ENCODE data around the gene ALOX12B. TPM values are rescaled to one million over a fixed set of nuclear protein-coding genes. Genes with fewer than 3 reads are reported as not detected.
"Not testable (repeated sequence)": the region's sequence is repeated elsewhere in the genome, so short reads cannot be mapped to it uniquely, and the experiment has no call there.

Gene ALOX12B
- total and polyA plus RNA-seq, 3 experiments from 2014 or later: 1.3 to 1.9 TPM; not detected in 1

DNA sequence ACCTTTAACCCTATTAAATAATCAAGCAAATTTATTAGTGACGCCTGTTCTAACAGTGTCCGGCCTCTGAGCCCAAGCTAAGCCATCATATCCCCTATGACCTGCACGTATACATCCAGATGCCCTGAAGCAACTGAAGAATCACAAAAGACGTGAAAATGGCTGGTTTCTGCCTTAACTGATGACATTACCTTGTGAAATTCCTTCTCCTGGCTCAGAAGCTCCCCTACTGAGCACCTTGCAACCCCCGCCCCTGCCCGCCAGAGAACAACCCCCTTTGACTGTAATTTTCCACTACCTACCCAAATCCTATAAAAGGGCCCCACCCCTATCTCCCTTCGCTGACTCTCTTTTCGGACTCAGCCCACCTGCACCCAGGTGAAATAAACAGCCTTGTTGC lies 25.7 kb downstream of the ALOX12B start:
- Mint-ChIP-seq H3K27me3 (peaks cover 37 to 60% of the 10 kb centered on the region in 2 donors), H3K4me1 (peaks cover 5 to 10% (median 7%) of the 10 kb centered on the region in 3 donors), H3K27ac (peak overlapping the region in 1 of 8 donors; percentile 48)
- H3K9me3 ChIP-seq (ENCODE audit: low read length); H3K36me3 ChIP-seq (ENCODE audit: insufficient read depth, low read length); H3K4me1 ChIP-seq (ENCODE audit: insufficient read depth, low read length); H3K4me3 ChIP-seq (ENCODE audit: low read length); H3K27ac ChIP-seq (ENCODE audit: low read depth, low read length); H3K36me3 Mint-ChIP-seq; H3K9me3 Mint-ChIP-seq; DNase-seq; H3K4me3 Mint-ChIP-seq; POLR2A ChIA-PET: not testable (repeated sequence)
- peaks cover 21% of the 10 kb centered on the region for H3K27me3 ChIP-seq (ENCODE audit: insufficient read depth, low read length, poor library complexity, severe bottlenecking)
- CTCF ChIA-PET: interaction anchor here (1.2 to 4.6 kb wide), 8 partner anchors 9 to 253 kb away, joined by 3 to 42 read pairs (median 19); no protein-coding TSS in a partner anchor

DNA sequence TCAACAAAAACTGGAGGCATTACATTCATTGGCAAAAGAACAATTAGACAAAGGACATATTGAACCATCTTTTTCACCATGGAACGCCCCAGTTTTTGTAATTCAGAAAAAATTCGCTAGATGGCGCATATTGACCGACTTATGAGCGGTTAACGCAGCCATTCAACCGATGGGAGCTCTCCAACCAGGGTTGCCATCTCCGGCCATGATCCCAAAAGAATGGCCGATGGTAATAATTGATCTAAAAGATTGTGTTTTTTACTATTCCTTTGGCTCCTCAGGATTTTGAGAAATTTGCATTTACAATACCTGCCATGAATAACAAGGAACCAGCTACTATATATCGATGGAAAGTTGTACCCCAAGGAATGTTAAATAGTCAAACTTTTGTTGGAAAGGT lies 27.2 kb downstream of the ALOX12B start:
- no peak overlapping the region for H3K4me3 ChIP-seq (ENCODE audit: low read length)
- ChIA-PET POLR2A (interaction anchor here (0.8 to 1.0 kb wide), 3 partner anchors 10 to 50 kb away, joined by 3 read pairs; no protein-coding TSS in a partner anchor), CTCF (interaction anchor here (0.6 to 4.6 kb wide), 17 partner anchors 10 to 938 kb away, joined by 3 to 42 read pairs (median 4); partner anchors contain the start of genes KRABD2, RANGRF and RNF227)
- Mint-ChIP-seq H3K9me3 (no peaks in the 10 kb centered on the region), H3K4me1 (peaks cover 12 to 24% (median 22%) of the 10 kb centered on the region in 3 donors), H3K27ac (peak overlapping the region in 1 of 8 donors; percentile 22), H3K36me3 (no peaks in the 10 kb centered on the region), H3K27me3 (peaks cover 36 to 60% of the 10 kb centered on the region in 2 donors), H3K4me3 (peak overlapping the region in 1 of 7 donors; percentile 41)
- H3K27me3 ChIP-seq (ENCODE audit: insufficient read depth, low read length, poor library complexity, severe bottlenecking): peaks cover 21% of the 10 kb centered on the region
- no peaks in the 10 kb centered on the region for H3K9me3 ChIP-seq (ENCODE audit: low read length)
- no peaks in the 10 kb centered on the region for H3K36me3 ChIP-seq (ENCODE audit: insufficient read depth, low read length)
- H3K27ac ChIP-seq (ENCODE audit: low read depth, low read length): no peak overlapping the region
- peak; percentile 24 to 69 (median 54) for DNase-seq
- peaks cover 9% of the 10 kb centered on the region for H3K4me1 ChIP-seq (ENCODE audit: insufficient read depth, low read length)

DNA sequence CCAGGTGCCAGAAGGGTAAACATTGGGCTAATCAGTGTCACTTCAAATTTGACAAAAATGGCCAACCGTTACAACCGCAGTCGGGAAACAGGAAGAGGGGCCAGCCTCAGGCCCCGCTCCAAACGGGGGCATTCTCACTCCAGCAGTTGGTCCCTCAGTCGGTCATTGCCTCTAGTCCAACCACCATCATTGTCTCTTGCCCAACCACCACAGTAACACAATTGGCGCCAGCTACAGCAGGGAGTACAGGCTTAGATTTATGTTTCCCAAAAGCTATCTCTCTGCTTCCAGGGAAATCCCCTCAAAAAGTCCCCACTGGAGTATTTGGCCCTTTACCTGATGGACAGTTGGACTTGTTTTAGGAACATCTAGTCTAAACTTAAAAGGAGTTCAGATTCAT lies 28.4 kb downstream of the ALOX12B start:
- no peak overlapping the region for H3K27ac Mint-ChIP-seq
- H3K36me3 Mint-ChIP-seq: no peaks in the 10 kb centered on the region
- ChIA-PET CTCF (interaction anchor here (0.7 to 4.6 kb wide), 7 partner anchors 11 to 242 kb away, joined by 3 to 42 read pairs (median 10); no protein-coding TSS in a partner anchor), POLR2A (no interaction called here)
- H3K4me3 Mint-ChIP-seq: no peak overlapping the region
- Histone ChIP-seq H3K4me3 (ENCODE audit: low read length) (no peak overlapping the region), H3K4me1 (ENCODE audit: insufficient read depth, low read length) (peaks cover 9% of the 10 kb centered on the region), H3K36me3 (ENCODE audit: insufficient read depth, low read length) (no peaks in the 10 kb centered on the region), H3K27me3 (ENCODE audit: insufficient read depth, low read length, poor library complexity, severe bottlenecking) (peaks cover 21% of the 10 kb centered on the region), H3K9me3 (ENCODE audit: low read length) (no peaks in the 10 kb centered on the region), H3K27ac (ENCODE audit: low read depth, low read length) (no peak overlapping the region)
- H3K4me1 Mint-ChIP-seq: peaks cover 12 to 24% (median 22%) of the 10 kb centered on the region in 3 donors
- peak in 1 of 5 donors; percentile 10 for DNase-seq
- no peaks in the 10 kb centered on the region for H3K9me3 Mint-ChIP-seq
- peaks cover 29 to 60% of the 10 kb centered on the region in 2 donors for H3K27me3 Mint-ChIP-seq

DNA sequence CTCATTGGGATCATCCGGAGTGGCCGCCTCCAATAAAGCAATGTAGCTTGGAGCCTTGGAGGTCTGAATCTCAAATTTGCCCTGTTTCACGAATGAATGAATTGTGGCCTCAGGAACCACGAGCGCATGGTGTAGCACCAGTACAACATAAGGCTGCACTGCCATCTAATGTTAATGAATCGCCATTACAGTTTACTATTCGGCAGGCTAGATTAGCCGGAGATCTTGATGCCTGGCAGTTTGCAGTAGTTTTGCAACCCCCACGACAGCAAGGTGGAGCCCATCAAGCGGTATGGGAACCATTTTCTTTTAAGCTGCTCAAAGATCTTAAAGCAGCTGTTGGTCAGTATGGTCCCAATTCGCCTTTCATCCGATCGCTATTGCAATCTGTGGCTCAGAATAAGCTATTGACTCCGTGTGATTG lies 29.8 kb downstream of the ALOX12B start:
- CTCF ChIA-PET: interaction anchor here (0.6 to 3.7 kb wide), 19 partner anchors 11 to 314 kb away, joined by 3 to 26 read pairs (median 4); partner anchors contain the start of genes ALOXE3 and RNF227
- Histone ChIP-seq H3K27ac (ENCODE audit: low read depth, low read length) (no peak overlapping the region), H3K4me1 (ENCODE audit: insufficient read depth, low read length) (peaks cover 9% of the 10 kb centered on the region), H3K4me3 (ENCODE audit: low read length) (no peak overlapping the region), H3K36me3 (ENCODE audit: insufficient read depth, low read length) (no peaks in the 10 kb centered on the region), H3K9me3 (ENCODE audit: low read length) (no peaks in the 10 kb centered on the region), H3K27me3 (ENCODE audit: insufficient read depth, low read length, poor library complexity, severe bottlenecking) (peaks cover 14% of the 10 kb centered on the region)
- Mint-ChIP-seq H3K27me3 (peaks cover 21 to 50% of the 10 kb centered on the region in 2 donors), H3K36me3 (no peaks in the 10 kb centered on the region), H3K4me3 (no peak overlapping the region), H3K27ac (no peak overlapping the region), H3K9me3 (no peaks in the 10 kb centered on the region), H3K4me1 (peaks cover 12 to 22% (median 22%) of the 10 kb centered on the region in 3 donors)
- POLR2A ChIA-PET: no interaction called here
- peak; percentile 11 to 66 (median 63) for DNase-seq

DNA sequence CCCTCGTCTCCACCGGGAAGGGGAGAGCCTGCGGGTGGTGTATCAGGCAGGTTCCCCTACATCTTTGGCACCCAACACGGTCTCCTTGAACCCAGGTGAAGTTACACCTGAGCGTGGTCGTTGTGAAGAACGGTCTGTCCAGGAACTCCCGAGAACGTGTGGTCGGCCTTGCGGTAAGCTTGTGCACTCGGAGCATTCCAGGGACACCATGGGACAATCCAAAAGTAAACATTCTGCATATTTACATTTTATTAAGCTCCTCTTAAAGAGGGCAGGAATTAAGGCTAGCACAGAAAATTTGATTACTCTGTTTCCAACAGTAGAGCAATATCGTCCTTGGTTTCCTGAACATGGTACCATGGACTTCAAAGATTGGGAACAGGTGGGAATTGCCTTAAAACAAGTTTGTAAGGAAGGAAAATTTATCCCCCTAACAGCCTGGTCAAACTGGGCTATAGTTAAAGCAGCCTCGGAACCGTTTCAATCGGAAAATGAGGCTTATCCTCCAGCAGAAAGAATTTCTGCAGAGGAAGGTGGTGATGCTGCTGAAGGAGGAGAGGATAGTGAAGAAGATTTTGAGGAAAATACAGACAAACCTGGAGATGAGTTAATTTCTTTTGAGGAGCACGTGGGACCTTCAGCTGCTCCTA lies 30.4 kb downstream of the ALOX12B start:
- ChIA-PET CTCF (interaction anchor here (0.6 to 3.7 kb wide), 23 partner anchors 8 to 313 kb away, joined by 3 to 26 read pairs (median 4); partner anchors contain the start of genes ALOXE3 and RNF227), POLR2A (no interaction called here)
- no peaks in the 10 kb centered on the region for H3K9me3 Mint-ChIP-seq
- peaks cover 20 to 44% of the 10 kb centered on the region in 2 donors for H3K27me3 Mint-ChIP-seq
- Histone ChIP-seq H3K4me3 (ENCODE audit: low read length) (no peak overlapping the region), H3K27me3 (ENCODE audit: insufficient read depth, low read length, poor library complexity, severe bottlenecking) (peaks cover 14% of the 10 kb centered on the region), H3K9me3 (ENCODE audit: low read length) (no peaks in the 10 kb centered on the region), H3K36me3 (ENCODE audit: insufficient read depth, low read length) (no peaks in the 10 kb centered on the region), H3K27ac (ENCODE audit: low read depth, low read length) (no peak overlapping the region), H3K4me1 (ENCODE audit: insufficient read depth, low read length) (peaks cover 9% of the 10 kb centered on the region)
- no peak overlapping the region for H3K4me3 Mint-ChIP-seq
- DNase-seq: peak in 1 of 5 donors; percentile 16
- peak overlapping the region in 1 of 8 donors; percentile 3 for H3K27ac Mint-ChIP-seq
- H3K36me3 Mint-ChIP-seq: no peaks in the 10 kb centered on the region
- H3K4me1 Mint-ChIP-seq: peaks cover 12 to 22% (median 19%) of the 10 kb centered on the region in 3 donors

DNA sequence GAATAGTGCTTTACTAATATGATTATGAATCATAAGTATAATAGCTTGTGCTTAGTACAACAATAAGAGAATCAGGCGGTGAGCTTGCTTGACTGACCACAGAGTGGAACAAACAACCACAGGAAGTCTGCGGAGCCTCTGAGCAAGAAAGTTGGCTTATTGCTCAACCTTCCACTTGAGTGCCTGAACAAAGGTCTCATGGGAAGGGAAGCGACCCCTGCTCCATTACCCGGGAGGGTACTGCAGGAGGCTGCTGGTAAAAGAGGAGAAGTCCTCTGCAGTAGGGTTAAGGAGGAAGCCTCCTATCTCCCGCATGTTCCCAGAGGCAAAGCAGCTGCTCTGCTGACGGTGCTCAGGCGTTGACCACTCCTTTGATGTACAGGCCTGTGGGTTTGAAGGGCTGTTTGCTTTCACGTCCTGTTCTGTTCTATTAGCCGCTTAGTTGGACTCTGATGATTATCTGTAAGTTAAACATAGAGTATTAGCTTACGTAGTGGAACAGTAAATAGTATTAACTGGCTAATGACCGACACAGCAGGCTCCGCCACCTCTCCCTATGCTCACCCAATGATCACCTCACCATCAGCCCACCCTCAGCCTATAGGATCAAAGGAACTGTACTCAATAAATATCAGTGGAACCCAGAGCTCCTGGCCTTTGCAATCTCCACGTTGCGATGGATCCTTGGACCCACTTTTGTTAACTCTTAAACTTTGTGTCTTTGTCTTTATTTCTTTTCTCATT lies 31.1 kb downstream of the ALOX12B start:
- POLR2A ChIA-PET: no interaction called here
- no peak overlapping the region for H3K4me3 Mint-ChIP-seq
- peak overlapping the region in 1 of 8 donors; percentile 38 for H3K27ac Mint-ChIP-seq

DNA sequence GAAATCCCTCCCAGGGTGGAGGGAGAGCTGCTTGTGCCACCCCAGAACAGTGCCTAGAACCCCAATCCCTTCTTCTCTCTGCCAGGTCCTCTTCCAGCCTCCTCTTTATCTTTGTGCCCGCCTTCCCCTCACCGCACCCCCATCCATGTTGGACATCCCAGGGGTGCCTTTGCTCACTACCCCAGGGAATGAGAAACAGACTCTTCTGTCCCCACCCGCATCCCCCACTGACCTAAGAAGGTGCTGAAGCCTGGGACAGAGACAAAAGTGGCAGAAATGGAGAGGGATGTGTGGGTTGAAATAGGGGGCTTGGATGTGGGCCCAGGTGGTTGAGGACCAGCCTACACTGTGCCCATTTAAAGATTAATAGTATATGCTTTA lies 31.7 kb downstream of the ALOX12B start:
- Mint-ChIP-seq H3K36me3 (no peaks in the 10 kb centered on the region), H3K27me3 (peaks cover 15 to 31% of the 10 kb centered on the region in 2 donors), H3K27ac (peak overlapping the region in 1 of 8 donors; percentile 38), H3K4me1 (peaks cover 12 to 22% (median 19%) of the 10 kb centered on the region in 3 donors), H3K9me3 (no peaks in the 10 kb centered on the region), H3K4me3 (no peak overlapping the region)
- peak in 1 of 5 donors; percentile 26 for DNase-seq
- Histone ChIP-seq H3K36me3 (ENCODE audit: insufficient read depth, low read length) (no peaks in the 10 kb centered on the region), H3K4me3 (ENCODE audit: low read length) (no peak overlapping the region), H3K4me1 (ENCODE audit: insufficient read depth, low read length) (peaks cover 9% of the 10 kb centered on the region), H3K9me3 (ENCODE audit: low read length) (no peaks in the 10 kb centered on the region), H3K27me3 (ENCODE audit: insufficient read depth, low read length, poor library complexity, severe bottlenecking) (peaks cover 14% of the 10 kb centered on the region), H3K27ac (ENCODE audit: low read depth, low read length) (no peak overlapping the region)
- POLR2A ChIA-PET: no interaction called here
- CTCF ChIA-PET: interaction anchor here (0.9 to 3.7 kb wide), 9 partner anchors 9 to 245 kb away, joined by 3 to 26 read pairs (median 7); no protein-coding TSS in a partner anchor

More for the DNA sequence above, 31.1 kb downstream of the ALOX12B start:
- Mint-ChIP-seq H3K4me1 (peaks cover 12 to 22% (median 19%) of the 10 kb centered on the region in 3 donors), H3K36me3 (no peaks in the 10 kb centered on the region), H3K9me3 (no peaks in the 10 kb centered on the region), H3K27me3 (peaks cover 15 to 37% of the 10 kb centered on the region in 2 donors)
- peaks cover 9% of the 10 kb centered on the region for H3K4me1 ChIP-seq (ENCODE audit: insufficient read depth, low read length)
- no peaks in the 10 kb centered on the region for H3K9me3 ChIP-seq (ENCODE audit: low read length)
- CTCF ChIA-PET: interaction anchor here (0.8 to 3.7 kb wide), 16 partner anchors 9 to 312 kb away, joined by 3 to 26 read pairs (median 4); partner anchors contain the start of gene ALOXE3
- no peak overlapping the region for H3K27ac ChIP-seq (ENCODE audit: low read depth, low read length)
- DNase-seq: peak in 1 of 5 donors; percentile 48
- H3K4me3 ChIP-seq (ENCODE audit: low read length): no peak overlapping the region
- no peaks in the 10 kb centered on the region for H3K36me3 ChIP-seq (ENCODE audit: insufficient read depth, low read length)
- H3K27me3 ChIP-seq (ENCODE audit: insufficient read depth, low read length, poor library complexity, severe bottlenecking): peaks cover 14% of the 10 kb centered on the region
